Brain microvascular endothelial cell (primary cell): Measurements from ENCODE around the gene B4GALT4.
"Not testable (repeated sequence)": the region's sequence is repeated elsewhere in the genome, so short reads cannot be mapped to it uniquely, and the experiment has no call there.

Experiments used
- DNase-seq: peaks from one replicate; pipeline ENCODE4 v3.0.0-alpha.2; 2020
- H3K27ac ChIP-seq: fragments of 250-450 bp; sonication (Bioruptor Pico); 2 replicates; pipeline ENCODE4 v1.5.1; 2020; ENCODE audit warnings: mild to moderate bottlenecking, moderate library complexity
- H3K27me3 ChIP-seq: fragments of 250-450 bp; sonication (Bioruptor Pico); replicated peaks from 2 replicates; pipeline ENCODE4 v1.5.1; 2020; ENCODE audit warnings: mild to moderate bottlenecking
- H3K36me3 ChIP-seq: fragments of 250-450 bp; sonication (Bioruptor Pico); replicated peaks from 2 replicates; pipeline ENCODE4 v1.5.1; 2020; ENCODE audit warnings: mild to moderate bottlenecking
- H3K4me3 ChIP-seq: 2 replicates; pipeline ENCODE4 v1.5.1; 2011; ENCODE audit warnings: low read depth, mild to moderate bottlenecking, control low read depth, low read length, moderate library complexity
- CTCF ChIP-seq: IDR thresholded peaks from 2 replicates; pipeline ENCODE4 v1.5.1; 2011; ENCODE audit warnings: low read depth, mild to moderate bottlenecking, moderate library complexity, low read length, control low read depth, inconsistent platforms; ENCODE audit errors: missing control alignments
- in situ Hi-C: cut with HindIII; loops from 2 replicates; pipeline ENCODE4 v1.10.0; 2017; ENCODE audit warnings: low sequenced_read_pairs, low pct_ligation_motif_present

Gene B4GALT4

GRCh38 chr3:119175872-119176756 lies 64.6 kb downstream of the B4GALT4 start:
- Histone ChIP-seq H3K4me3 (no peak overlapping the region), H3K27me3 (no peaks in the 10 kb centered on the region), H3K36me3 (no peaks in the 10 kb centered on the region), H3K27ac (no peak overlapping the region)
- in situ Hi-C loops = no loop called here
- no peak for TF ChIP-seq CTCF
- no peak for DNase-seq

GRCh38 chr3:119173325-119173724 lies 67.4 kb downstream of the B4GALT4 start, which contains the start of gene UPK1B:
UPK1B (plus strand) TSS chr3:119173598; CDS start chr3:119186742, 13,144 bp downstream.
- TF ChIP-seq CTCF = no peak
- in situ Hi-C loops = no loop called here
- no peak for DNase-seq
- Histone ChIP-seq H3K36me3 (no peaks in the 10 kb centered on the region), H3K27ac (no peak within 1 kb of the TSS), H3K27me3 (no peaks in the 10 kb centered on the region), H3K4me3 (no peak within 1 kb of the TSS)

GRCh38 chr3:119170821-119171220 lies 69.9 kb downstream of the B4GALT4 start:
- H3K27ac ChIP-seq = no peak overlapping the region
- no peak overlapping the region for H3K4me3 ChIP-seq
- in situ Hi-C loops = no loop called here
- TF ChIP-seq CTCF = no peak
- no peaks in the 10 kb centered on the region for H3K36me3 ChIP-seq
- H3K27me3 ChIP-seq = no peaks in the 10 kb centered on the region
- no peak for DNase-seq

GRCh38 chr3:119164745-119165144 lies 75.9 kb downstream of the B4GALT4 start:
- H3K4me3 ChIP-seq, H3K27ac ChIP-seq, in situ Hi-C loops, H3K36me3 ChIP-seq, H3K27me3 ChIP-seq, DNase-seq: not testable (repeated sequence)
